ENCODE results near the gene GNG3. TPM values are rescaled to one million over a fixed set of nuclear protein-coding genes. Genes with fewer than 3 reads are reported as not detected.
A peak's percentile ranks its signal among the peaks of the same experiment; 100 is the strongest.

The GNG3 gene
- total and polyA plus RNA-seq, 7 experiments from 2014 or later, result not detected

DNA sequence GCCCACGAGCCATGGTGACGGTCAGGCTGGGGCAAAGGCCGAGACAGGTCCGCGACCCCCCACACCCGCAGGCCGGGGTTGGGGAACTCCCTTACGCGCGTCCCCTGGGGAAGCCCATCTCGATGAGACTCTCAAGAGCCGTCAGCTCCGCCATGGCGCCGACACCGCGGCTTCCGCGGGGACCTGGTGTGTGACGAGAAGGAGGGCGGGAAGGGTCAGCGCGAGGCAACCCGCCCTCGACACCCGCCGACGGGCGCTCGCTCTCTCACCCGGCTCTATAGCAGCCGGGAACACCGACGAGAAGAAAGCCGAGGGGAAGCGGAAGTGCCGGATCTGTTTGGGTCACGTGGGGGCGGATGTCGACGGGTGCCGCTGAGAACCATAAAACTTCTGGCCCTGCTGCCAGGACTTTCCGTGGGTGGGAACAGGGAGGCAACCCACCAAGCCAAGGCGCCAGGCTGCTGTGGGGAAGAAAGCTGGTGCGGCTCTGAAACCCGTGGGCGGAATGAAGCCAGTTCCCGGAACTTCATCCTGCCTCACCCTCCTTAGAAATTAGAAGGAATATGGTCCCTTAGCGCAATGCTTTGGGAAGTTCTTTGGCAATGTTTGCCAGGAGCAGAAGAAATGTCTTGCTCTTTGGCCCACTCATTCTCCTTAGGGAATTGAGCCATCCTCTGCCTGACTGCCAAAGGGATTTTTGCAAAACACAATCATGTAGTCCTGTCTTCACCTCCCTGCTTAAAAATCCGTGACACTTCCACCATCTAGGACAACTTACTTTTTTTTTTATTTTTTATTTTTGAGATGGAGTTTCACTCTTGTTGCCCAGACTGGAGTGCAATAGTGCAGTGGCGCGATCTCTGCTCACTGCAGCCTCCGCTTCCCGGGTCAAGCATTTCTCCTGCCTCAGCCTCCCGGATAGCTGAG is 28.4 kb upstream of the GNG3 start, which contains the start of gene UBXN1:
TSS of gene UBXN1 (minus strand) at position 304 of the 927 bp plus-strand sequence. CDS start at position 154, 150 bp downstream.
- peaks cover 13 to 15% of the 10 kb centered on the region in 2 donors for H3K4me1 ChIP-seq (ENCODE audit: control insufficient read depth in 2 of 2, insufficient read depth in 2 of 2, low read length in 2 of 2)
- CTCF ChIA-PET, result interaction anchor here (0.6 to 2.4 kb wide), 5 partner anchors 16 to 182 kb away, joined by 3 to 24 read pairs (median 7); partner anchors contain the start of genes STX5 and TUT1
- H3K27ac ChIP-seq (ENCODE audit: low read depth, low read length), result peak within 1 kb of the TSS; percentile 98
- intact Hi-C loops (cut with micrococcal nuclease), result loop anchor here (1.0 to 10.0 kb wide), 11 partner anchors 8 to 254 kb away; partner anchors contain the start of genes HNRNPUL2 (in 2 of the 2), INTS5 (in 2 of the 2), TUT1 (in 2 of the 2) and UQCC3 (in 2 of the 2)
- Mint-ChIP-seq H3K27me3 (no peaks in the 10 kb centered on the region), H3K9me3 (no peaks in the 10 kb centered on the region), H3K4me1 (peaks cover 19 to 41% (median 37%) of the 10 kb centered on the region in 7 donors), H3K4me3 (peak within 1 kb of the TSS; percentile 86 to 93 (median 90)), H3K27ac (peak within 1 kb of the TSS; percentile 88 to 98 (median 94)), H3K36me3 (peaks cover 4 to 21% (median 10%) of the 10 kb centered on the region in 5 donors)
- peak; percentile 63 to 84 (median 81) for DNase-seq
- peaks cover 0 to 29% (median 3%) of the 10 kb centered on the region in 3 experiments for H3K36me3 ChIP-seq (ENCODE audit: control insufficient read depth in 2 of 3, insufficient read depth in 3 of 3, low read length in 3 of 3)
- no peaks in the 10 kb centered on the region for H3K27me3 ChIP-seq (ENCODE audit: control insufficient read depth in 2 of 2, insufficient read depth in 2 of 2, low read length in 2 of 2)
- ATAC-seq, result peak; percentile 91
- POLR2A ChIA-PET, result interaction anchor here (0.6 to 9.2 kb wide), 14 partner anchors 11 to 201 kb away, joined by 3 to 157 read pairs (median 5); partner anchors contain the start of genes C11orf98, CSKMT, INTS5 and LBHD1
- H3K9me3 ChIP-seq (ENCODE audit: control insufficient read depth in 2 of 3, low read length in 3 of 3), result no peaks in the 10 kb centered on the region
- H3K4me3 ChIP-seq (ENCODE audit: low read length), result peak within 1 kb of the TSS; percentile 87

- Histone ChIP-seq H3K4me1 (ENCODE audit: control insufficient read depth in 2 of 2, insufficient read depth in 2 of 2, low read length in 2 of 2) (peaks cover 13 to 15% of the 10 kb centered on the region in 2 donors), H3K36me3 (ENCODE audit: control insufficient read depth in 2 of 3, insufficient read depth in 3 of 3, low read length in 3 of 3) (peaks cover 0 to 24% (median 3%) of the 10 kb centered on the region in 3 experiments), H3K27ac (ENCODE audit: low read depth, low read length) (peak overlapping the region; percentile 24), H3K9me3 (ENCODE audit: control insufficient read depth in 2 of 3, low read length in 3 of 3) (no peaks in the 10 kb centered on the region), H3K4me3 (ENCODE audit: low read length) (no peak overlapping the region), H3K27me3 (ENCODE audit: control insufficient read depth in 2 of 2, insufficient read depth in 2 of 2, low read length in 2 of 2) (no peaks in the 10 kb centered on the region)
- Mint-ChIP-seq H3K27me3 (no peaks in the 10 kb centered on the region), H3K36me3 (peaks cover 0 to 16% (median 6%) of the 10 kb centered on the region in 5 donors), H3K27ac (peak overlapping the region; percentile 73 to 92 (median 84)), H3K4me1 (peaks cover 15 to 35% (median 32%) of the 10 kb centered on the region in 7 donors), H3K9me3 (no peaks in the 10 kb centered on the region), H3K4me3 (peak overlapping the region; percentile 51 to 89 (median 78))
- ChIA-PET CTCF (interaction anchor here (0.7 to 2.4 kb wide), 13 partner anchors 9 to 173 kb away, joined by 3 to 24 read pairs (median 4); partner anchors contain the start of genes BSCL2, CSKMT, GNG3 and LBHD1), POLR2A (interaction anchor here (0.8 to 9.2 kb wide), 18 partner anchors 9 to 201 kb away, joined by 3 to 157 read pairs (median 4); partner anchors contain the start of genes B3GAT3, C11orf98, CSKMT and INTS5)
- DNase-seq, result peak in 7 of 9 donors; percentile 44 to 64 (median 55)
- ATAC-seq, result peak; percentile 76
- intact Hi-C loops (cut with micrococcal nuclease), result loop anchor here (1.0 to 2.0 kb wide), 3 partner anchors 13 to 344 kb away; no protein-coding TSS in a partner anchor
Observed at GRCh38 chr11:62680825-62681240, 26.6 kb upstream of the GNG3 start.

DNA sequence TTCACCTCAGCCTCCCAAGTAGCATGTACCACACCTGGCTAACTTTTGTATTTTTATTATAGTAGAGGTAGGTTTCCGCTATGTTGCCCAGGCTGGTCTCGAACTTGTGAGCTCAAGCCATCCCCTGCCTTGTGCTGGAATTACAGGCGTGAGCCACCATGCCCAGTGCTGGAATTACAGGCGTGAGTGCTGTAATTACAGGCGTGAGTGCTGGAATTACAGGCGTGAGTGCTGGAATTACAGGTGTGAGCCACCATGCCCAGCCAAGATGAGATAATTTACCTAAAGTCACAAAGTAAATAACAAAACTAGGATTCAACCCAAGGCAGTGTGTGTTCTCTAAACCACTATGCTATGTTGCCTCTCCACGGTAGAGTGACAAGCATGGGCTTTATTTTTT is 25.0 kb upstream of the GNG3 start:
- H3K4me1 Mint-ChIP-seq, result peaks cover 10 to 25% (median 21%) of the 10 kb centered on the region in 7 donors
- H3K27me3 ChIP-seq (ENCODE audit: control insufficient read depth in 2 of 2, insufficient read depth in 2 of 2, low read length in 2 of 2), result no peaks in the 10 kb centered on the region
- DNase-seq, result no peak
- peaks cover 0 to 6% (median 4%) of the 10 kb centered on the region in 5 donors for H3K27me3 Mint-ChIP-seq
- H3K4me3 Mint-ChIP-seq, result no peak overlapping the region
- peaks cover 9 to 13% of the 10 kb centered on the region in 2 donors for H3K4me1 ChIP-seq (ENCODE audit: control insufficient read depth in 2 of 2, insufficient read depth in 2 of 2, low read length in 2 of 2)
- CTCF ChIA-PET, result no interaction called here
- H3K36me3 Mint-ChIP-seq, result peaks cover 0 to 6% (median 5%) of the 10 kb centered on the region in 5 donors
- no peak for ATAC-seq
- H3K9me3 Mint-ChIP-seq, result no peaks in the 10 kb centered on the region
- no peak overlapping the region for H3K4me3 ChIP-seq (ENCODE audit: low read length)
- H3K27ac Mint-ChIP-seq, result no peak overlapping the region
- no peaks in the 10 kb centered on the region for H3K9me3 ChIP-seq (ENCODE audit: control insufficient read depth in 2 of 3, low read length in 3 of 3)
- intact Hi-C loops (cut with micrococcal nuclease), result no loop called here
- peaks cover 0 to 9% (median 3%) of the 10 kb centered on the region in 3 experiments for H3K36me3 ChIP-seq (ENCODE audit: control insufficient read depth in 2 of 3, insufficient read depth in 3 of 3, low read length in 3 of 3)
- H3K27ac ChIP-seq (ENCODE audit: low read depth, low read length), result no peak overlapping the region
- POLR2A ChIA-PET, result no interaction called here

GRCh38 chr11:62687508-62688396 is 19.7 kb upstream of the GNG3 start:
- Mint-ChIP-seq H3K9me3 (no peaks in the 10 kb centered on the region), H3K27me3 (peaks cover 6 to 13% (median 10%) of the 10 kb centered on the region in 5 donors)
- CTCF ChIA-PET, result interaction anchor here (0.7 kb wide), 1 partner anchor 11 kb away, joined by 3 read pairs; no protein-coding TSS in a partner anchor

DNA sequence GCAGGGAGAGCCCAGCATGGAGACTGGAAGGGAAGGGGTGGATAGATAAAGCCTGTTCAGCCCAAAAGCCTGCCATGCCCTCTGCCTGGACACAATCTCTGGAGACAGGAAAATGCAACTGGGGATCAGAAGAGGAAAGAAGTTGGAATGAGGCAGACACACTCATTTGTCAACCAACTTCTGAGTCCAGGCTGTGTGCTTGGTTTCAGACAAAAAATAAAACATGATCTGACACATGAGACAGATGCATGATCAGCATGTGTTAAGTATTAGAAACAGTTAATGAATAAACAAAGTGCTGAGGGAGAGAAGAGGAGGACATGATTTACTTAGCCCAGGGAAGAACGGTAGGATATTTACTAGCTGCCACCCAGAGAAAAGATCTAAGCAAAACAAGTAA is 19.0 kb upstream of the GNG3 start:
- Mint-ChIP-seq H3K4me1 (no peaks in the 10 kb centered on the region), H3K36me3 (peaks cover 0 to 23% (median 14%) of the 10 kb centered on the region in 5 donors), H3K27ac (no peak overlapping the region), H3K9me3 (no peaks in the 10 kb centered on the region), H3K4me3 (no peak overlapping the region), H3K27me3 (peaks cover 6 to 13% (median 10%) of the 10 kb centered on the region in 5 donors)
- Histone ChIP-seq H3K36me3 (ENCODE audit: control insufficient read depth in 2 of 3, insufficient read depth in 3 of 3, low read length in 3 of 3) (peaks cover 0 to 34% (median 0%) of the 10 kb centered on the region in 3 experiments), H3K27ac (ENCODE audit: low read depth, low read length) (no peak overlapping the region), H3K4me1 (ENCODE audit: control insufficient read depth in 2 of 2, insufficient read depth in 2 of 2, low read length in 2 of 2) (no peaks in the 10 kb centered on the region), H3K27me3 (ENCODE audit: control insufficient read depth in 2 of 2, insufficient read depth in 2 of 2, low read length in 2 of 2) (no peaks in the 10 kb centered on the region), H3K4me3 (ENCODE audit: low read length) (no peak overlapping the region), H3K9me3 (ENCODE audit: control insufficient read depth in 2 of 3, low read length in 3 of 3) (no peaks in the 10 kb centered on the region)
- intact Hi-C loops (cut with micrococcal nuclease), result no loop called here
- DNase-seq (no peak), ATAC-seq (no peak)
- ChIA-PET POLR2A (interaction anchor here (0.6 to 1.5 kb wide), 4 partner anchors 12 to 97 kb away, joined by 3 to 6 read pairs (median 3); partner anchors contain the start of genes C11orf98, CSKMT, LBHD1 and TUT1), CTCF (interaction anchor here (0.7 kb wide), 1 partner anchor 10 kb away, joined by 3 read pairs; no protein-coding TSS in a partner anchor)

More at GRCh38 chr11:62687508-62688396, 19.7 kb upstream of the GNG3 start:
- intact Hi-C loops (cut with micrococcal nuclease), result no loop called here
- ATAC-seq (no peak), DNase-seq (no peak)
- peaks cover 0 to 30% (median 0%) of the 10 kb centered on the region in 3 experiments for H3K36me3 ChIP-seq (ENCODE audit: control insufficient read depth in 2 of 3, insufficient read depth in 3 of 3, low read length in 3 of 3)
- no peaks in the 10 kb centered on the region for H3K27me3 ChIP-seq (ENCODE audit: control insufficient read depth in 2 of 2, insufficient read depth in 2 of 2, low read length in 2 of 2)
- H3K27ac Mint-ChIP-seq, result no peak overlapping the region
- H3K36me3 Mint-ChIP-seq, result peaks cover 0 to 20% (median 11%) of the 10 kb centered on the region in 5 donors
- no peaks in the 10 kb centered on the region for H3K4me1 ChIP-seq (ENCODE audit: control insufficient read depth in 2 of 2, insufficient read depth in 2 of 2, low read length in 2 of 2)
- H3K27ac ChIP-seq (ENCODE audit: low read depth, low read length), result no peak overlapping the region
- no peak overlapping the region for H3K4me3 ChIP-seq (ENCODE audit: low read length)
- POLR2A ChIA-PET, result interaction anchor here (0.6 to 1.6 kb wide), 10 partner anchors 11 to 97 kb away, joined by 3 to 6 read pairs (median 3); partner anchors contain the start of genes C11orf98, CSKMT, LBHD1 and TUT1
- no peaks in the 10 kb centered on the region for H3K9me3 ChIP-seq (ENCODE audit: control insufficient read depth in 2 of 3, low read length in 3 of 3)
- H3K4me1 Mint-ChIP-seq, result no peaks in the 10 kb centered on the region
- no peak overlapping the region for H3K4me3 Mint-ChIP-seq
